ENCODE data around the gene CDH11.

- no peak for TF ChIP-seq CTCF (IDR thresholded peaks at IDR 0.05; ENCODE audit: low read depth, low read length)
- no peak for TF ChIP-seq EZH2phosphoT487 (IDR thresholded peaks at IDR 0.05; ENCODE audit: low read depth)
Observed at GRCh38 chr16:65075877-65076276, 46.0 kb downstream of the CDH11 start.
